Neural progenitor cell (in vitro differentiated cells): ENCODE results near the gene RPN2. TPM values are rescaled to one million over a fixed set of nuclear protein-coding genes. Genes with fewer than 3 reads are reported as not detected.

Experiments used
- DNase-seq: peaks from one replicate; pipeline ENCODE4 v3.0.0-alpha.2; 2016; ENCODE audit warnings: low spot score
- H2AFZ ChIP-seq: fragments of 200-600 bp; sonication (generic); replicated peaks from 2 replicates; pipeline ENCODE4 v1.6.1; 2016; ENCODE audit warnings: antibody characterized with exemption
- H3F3A ChIP-seq: fragments of 200-600 bp; sonication (generic); 2 replicates; pipeline ENCODE4 v1.6.1; 2016; ENCODE audit warnings: antibody characterized with exemption, low read depth
- H3K27ac ChIP-seq: fragments of 200-600 bp; sonication (generic); 2 replicates; pipeline ENCODE4 v1.5.1; 2016; ENCODE audit warnings: mild to moderate bottlenecking
- H3K27me3 ChIP-seq: fragments of 200-600 bp; sonication (generic); 2 replicates; pipeline ENCODE4 v1.6.1; 2016; ENCODE audit warnings: mild to moderate bottlenecking, moderate library complexity
- H3K36me3 ChIP-seq: fragments of 200-600 bp; sonication (generic); 2 replicates; pipeline ENCODE4 v1.5.1; 2016
- H3K4me1 ChIP-seq: fragments of 200-600 bp; sonication (generic); 2 replicates; pipeline ENCODE4 v1.6.1; 2016; ENCODE audit warnings: mixed run types
- H3K4me2 ChIP-seq: fragments of 200-600 bp; sonication (generic); 2 replicates; pipeline ENCODE4 v1.6.1; 2016
- H3K4me3 ChIP-seq: fragments of 200-600 bp; sonication (generic); 2 replicates; pipeline ENCODE4 v1.5.1; 2016
- H3K79me2 ChIP-seq: fragments of 200-600 bp; sonication (generic); 2 replicates; pipeline ENCODE4 v1.6.1; 2016; ENCODE audit warnings: low read depth
- H3K9ac ChIP-seq: fragments of 200-600 bp; sonication (generic); 2 replicates; pipeline ENCODE4 v1.6.1; 2016
- H3K9me3 ChIP-seq: fragments of 200-600 bp; sonication (generic); 2 replicates; pipeline ENCODE4 v1.5.1; 2016; ENCODE audit warnings: low read depth
- H4K20me1 ChIP-seq: fragments of 200-600 bp; sonication (generic); 2 replicates; pipeline ENCODE4 v1.6.1; 2016; ENCODE audit warnings: low read depth
- H3K27ac Mint-ChIP-seq: 3 replicates; pipeline ENCODE4 v1.8.0; 2021; ENCODE audit warnings: mixed read lengths
- H3K27me3 Mint-ChIP-seq: 2 replicates; pipeline ENCODE4 v1.8.0; 2022; ENCODE audit warnings: low read depth, mild to moderate bottlenecking, inconsistent platforms, moderate library complexity, mixed read lengths; ENCODE audit not compliant: insufficient read depth
- H3K36me3 Mint-ChIP-seq: 3 replicates; pipeline ENCODE4 v1.8.0; 2021; ENCODE audit warnings: mixed read lengths
- H3K4me1 Mint-ChIP-seq: 3 replicates; pipeline ENCODE4 v1.8.0; 2021; ENCODE audit warnings: mixed read lengths
- H3K4me3 Mint-ChIP-seq: 3 replicates; pipeline ENCODE4 v1.8.0; 2021; ENCODE audit warnings: mild to moderate bottlenecking, moderate library complexity, mixed read lengths
- H3K9me3 Mint-ChIP-seq: 3 replicates; pipeline ENCODE4 v1.8.0; 2020; ENCODE audit warnings: mixed read lengths
- EZH2 ChIP-seq: fragments of 200-600 bp; sonication (generic); IDR thresholded peaks from 2 replicates; pipeline ENCODE4 v1.6.1; 2017; ENCODE audit warnings: antibody characterized with exemption, mild to moderate bottlenecking, moderate library complexity
- EZH2phosphoT487 ChIP-seq: fragments of 200-600 bp; sonication (generic); IDR thresholded peaks from 2 replicates; pipeline ENCODE4 v1.6.1; 2017; ENCODE audit warnings: antibody characterized with exemption
- total RNA-seq: library from RNA; depleted of rRNA; stranded (reverse); fragments of >200 nt; gene quantifications from 2 replicates; pipeline ENCODE4 v1.2.3, GENCODE V29; 2015; ENCODE audit warnings: low replicate concordance
- TF ChIP-seq, protein P1 (sequence below): fragments of 200-600 bp; sonication (generic); IDR thresholded peaks from 2 replicates; pipeline ENCODE4 v1.5.1; 2017; ENCODE audit warnings: antibody characterized with exemption, mild to moderate bottlenecking

RPN2 gene
- total RNA-seq, 1 donor from 2014 or later = 249 TPM

DNA sequence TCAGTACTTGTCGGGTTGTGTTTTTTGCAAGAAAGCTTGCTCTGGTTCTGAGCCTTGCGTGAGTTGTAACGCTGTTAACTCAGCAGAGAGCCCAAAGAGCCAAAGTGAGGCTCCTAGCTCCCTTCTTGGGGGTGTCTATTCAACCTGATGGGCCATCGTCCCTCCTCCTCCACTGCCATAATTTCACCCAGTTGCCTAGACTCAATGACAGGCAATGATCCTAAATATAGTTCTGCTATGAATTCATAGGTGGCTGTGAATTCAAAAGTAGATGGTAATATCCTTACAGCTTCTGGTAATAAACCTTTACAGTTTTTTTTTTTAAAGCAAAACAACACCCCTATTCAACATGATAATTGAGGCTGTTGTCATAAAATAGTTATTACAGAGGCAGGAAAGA is 43.0 kb downstream of the RPN2 start:
- peaks cover 32% of the 10 kb centered on the region for H3F3A ChIP-seq
- no peaks in the 10 kb centered on the region for H3K27me3 ChIP-seq
- Mint-ChIP-seq H3K4me3 (no peak overlapping the region), H3K27ac (no peak overlapping the region), H3K36me3 (peaks cover 35% of the 10 kb centered on the region), H3K4me1 (peaks cover 25% of the 10 kb centered on the region), H3K9me3 (no peaks in the 10 kb centered on the region), H3K27me3 (peaks cover 2% of the 10 kb centered on the region)
- peaks cover 27% of the 10 kb centered on the region for H3K4me1 ChIP-seq
- H3K36me3 ChIP-seq = peaks cover 21% of the 10 kb centered on the region
- no peak overlapping the region for H3K4me2 ChIP-seq
- H2AFZ ChIP-seq = no peak overlapping the region
- H3K27ac ChIP-seq = peak overlapping the region; percentile 43
- no peaks in the 10 kb centered on the region for H4K20me1 ChIP-seq
- H3K79me2 ChIP-seq = peaks cover 33% of the 10 kb centered on the region
- TF ChIP-seq EZH2phosphoT487 (no peak), EZH2 (no peak)
- TF ChIP-seq, protein P1, sequence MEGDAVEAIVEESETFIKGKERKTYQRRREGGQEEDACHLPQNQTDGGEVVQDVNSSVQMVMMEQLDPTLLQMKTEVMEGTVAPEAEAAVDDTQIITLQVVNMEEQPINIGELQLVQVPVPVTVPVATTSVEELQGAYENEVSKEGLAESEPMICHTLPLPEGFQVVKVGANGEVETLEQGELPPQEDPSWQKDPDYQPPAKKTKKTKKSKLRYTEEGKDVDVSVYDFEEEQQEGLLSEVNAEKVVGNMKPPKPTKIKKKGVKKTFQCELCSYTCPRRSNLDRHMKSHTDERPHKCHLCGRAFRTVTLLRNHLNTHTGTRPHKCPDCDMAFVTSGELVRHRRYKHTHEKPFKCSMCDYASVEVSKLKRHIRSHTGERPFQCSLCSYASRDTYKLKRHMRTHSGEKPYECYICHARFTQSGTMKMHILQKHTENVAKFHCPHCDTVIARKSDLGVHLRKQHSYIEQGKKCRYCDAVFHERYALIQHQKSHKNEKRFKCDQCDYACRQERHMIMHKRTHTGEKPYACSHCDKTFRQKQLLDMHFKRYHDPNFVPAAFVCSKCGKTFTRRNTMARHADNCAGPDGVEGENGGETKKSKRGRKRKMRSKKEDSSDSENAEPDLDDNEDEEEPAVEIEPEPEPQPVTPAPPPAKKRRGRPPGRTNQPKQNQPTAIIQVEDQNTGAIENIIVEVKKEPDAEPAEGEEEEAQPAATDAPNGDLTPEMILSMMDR = no peak
- H3K9me3 ChIP-seq = no peaks in the 10 kb centered on the region
- no peak overlapping the region for H3K4me3 ChIP-seq
- DNase-seq = no peak
- H3K9ac ChIP-seq = no peak overlapping the region

DNA sequence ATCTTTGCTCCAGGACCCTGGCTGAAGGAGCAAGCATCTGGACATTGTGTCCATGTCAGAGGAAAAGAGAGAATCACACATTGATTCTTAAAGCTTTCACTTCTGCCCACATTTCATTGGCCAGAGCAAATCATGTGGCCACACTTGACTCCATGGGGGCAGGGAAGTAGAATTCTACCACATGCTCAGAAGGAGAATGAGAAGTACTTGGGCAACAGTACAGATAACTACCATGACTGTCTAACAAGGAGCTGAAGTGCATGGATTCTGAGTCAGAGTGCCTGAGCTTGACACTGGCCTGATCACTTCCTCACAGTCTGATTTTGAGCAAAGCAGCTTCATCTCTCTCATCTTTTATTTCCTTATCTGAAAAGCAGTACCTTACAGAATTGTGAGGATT is 43.9 kb downstream of the RPN2 start:
- Mint-ChIP-seq H3K36me3 (peaks cover 36% of the 10 kb centered on the region), H3K9me3 (no peaks in the 10 kb centered on the region), H3K27me3 (peaks cover 2% of the 10 kb centered on the region), H3K4me3 (no peak overlapping the region), H3K4me1 (peaks cover 30% of the 10 kb centered on the region), H3K27ac (no peak overlapping the region)
- Histone ChIP-seq H3K27me3 (no peaks in the 10 kb centered on the region), H3K27ac (no peak overlapping the region), H2AFZ (no peak overlapping the region), H3K79me2 (peaks cover 33% of the 10 kb centered on the region), H3K9ac (no peak overlapping the region), H3K9me3 (no peaks in the 10 kb centered on the region), H4K20me1 (no peaks in the 10 kb centered on the region), H3F3A (peaks cover 41% of the 10 kb centered on the region), H3K36me3 (peaks cover 21% of the 10 kb centered on the region), H3K4me3 (no peak overlapping the region), H3K4me1 (peaks cover 36% of the 10 kb centered on the region), H3K4me2 (no peak overlapping the region)
- TF ChIP-seq EZH2phosphoT487 (no peak), EZH2 (no peak)
- TF ChIP-seq, protein P1 = no peak
- no peak for DNase-seq

DNA sequence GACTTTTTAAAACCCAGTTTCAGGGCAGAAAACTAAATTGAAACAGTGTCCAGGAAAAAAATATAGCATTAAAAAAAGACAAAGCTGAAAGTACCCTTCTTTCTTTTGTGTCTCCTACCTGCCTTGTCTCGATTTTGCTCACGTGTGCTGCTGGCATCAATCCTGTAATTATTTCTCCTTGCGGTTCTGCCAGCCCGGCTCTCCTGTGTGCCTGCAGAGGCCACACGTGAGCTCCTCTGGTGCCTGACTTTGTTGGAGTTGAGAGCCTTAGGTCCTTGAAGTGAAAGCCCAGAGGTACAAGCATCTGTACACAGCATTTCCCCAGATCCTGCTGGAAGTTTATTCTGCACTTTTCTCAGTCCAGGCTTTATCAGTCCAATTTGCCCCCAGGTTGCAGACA is 46.0 kb downstream of the RPN2 start:
- peaks cover 16% of the 10 kb centered on the region for H3K36me3 ChIP-seq
- H3K27ac Mint-ChIP-seq = peak overlapping the region; percentile 38
- peaks cover 43% of the 10 kb centered on the region for H3K36me3 Mint-ChIP-seq

More for the DNA sequence above, 46.0 kb downstream of the RPN2 start:
- Histone ChIP-seq H3K4me3 (no peak overlapping the region), H3K27ac (no peak overlapping the region), H3K4me1 (peaks cover 56% of the 10 kb centered on the region), H3K79me2 (peaks cover 22% of the 10 kb centered on the region), H3K9ac (no peak overlapping the region), H3K9me3 (no peaks in the 10 kb centered on the region), H3K4me2 (no peak overlapping the region), H4K20me1 (no peaks in the 10 kb centered on the region), H3K27me3 (no peaks in the 10 kb centered on the region), H3F3A (peaks cover 52% of the 10 kb centered on the region), H2AFZ (no peak overlapping the region)
- H3K4me1 Mint-ChIP-seq = peaks cover 38% of the 10 kb centered on the region
- no peak for DNase-seq
- H3K4me3 Mint-ChIP-seq = no peak overlapping the region
- TF ChIP-seq, protein P1 = no peak
- no peak for TF ChIP-seq EZH2phosphoT487
- TF ChIP-seq EZH2 = no peak
- peaks cover 2% of the 10 kb centered on the region for H3K27me3 Mint-ChIP-seq
- H3K9me3 Mint-ChIP-seq = no peaks in the 10 kb centered on the region
